Endodermal cell (in vitro differentiated cells): ENCODE data around the gene SYT17. TPM values are rescaled to one million over a fixed set of nuclear protein-coding genes. Genes with fewer than 3 reads are reported as not detected.
A peak's percentile ranks its signal among the peaks of the same experiment; 100 is the strongest.

Experiments
- DNase-seq: peaks from one replicate; pipeline ENCODE4 v3.0.0-alpha.2; 2017
- H3K27ac ChIP-seq: 2 replicates; pipeline ENCODE4 v1.5.1; 2013; ENCODE audit warnings: mild to moderate bottlenecking, low read depth, low read length, moderate library complexity
- H3K27me3 ChIP-seq: 2 replicates; pipeline ENCODE4 v1.6.1; 2013; ENCODE audit warnings: mild to moderate bottlenecking, low read length, moderate library complexity; ENCODE audit not compliant: insufficient read depth, control insufficient read depth, poor library complexity, severe bottlenecking
- H3K36me3 ChIP-seq: 2 replicates; pipeline ENCODE4 v1.7.0; 2013; ENCODE audit warnings: mild to moderate bottlenecking, low read length, moderate library complexity; ENCODE audit not compliant: control insufficient read depth, insufficient read depth
- H3K4me1 ChIP-seq: one replicate; pipeline ENCODE4 v1.7.0; 2013; ENCODE audit warnings: low read length; ENCODE audit not compliant: control insufficient read depth, insufficient read depth
- H3K4me3 ChIP-seq: 2 replicates; pipeline ENCODE4 v1.5.1; 2013; ENCODE audit warnings: mild to moderate bottlenecking, low read length, moderate library complexity
- H3K9ac ChIP-seq: 2 replicates; pipeline ENCODE4 v1.6.1; 2013; ENCODE audit warnings: mild to moderate bottlenecking, low read length, moderate library complexity; ENCODE audit not compliant: poor library complexity, severe bottlenecking; ENCODE audit errors: extremely low read depth
- H3K9me3 ChIP-seq: 2 replicates; pipeline ENCODE4 v1.6.1; 2013; ENCODE audit warnings: mild to moderate bottlenecking, low read length, moderate library complexity; ENCODE audit not compliant: control insufficient read depth
- H3K27ac Mint-ChIP-seq: 2 replicates; pipeline ENCODE4 v1.8.0; 2020; ENCODE audit warnings: mixed read lengths
- H3K27me3 Mint-ChIP-seq: 2 replicates; pipeline ENCODE4 v1.8.0; 2021; ENCODE audit warnings: mild to moderate bottlenecking, mixed read lengths; ENCODE audit not compliant: insufficient read depth
- H3K36me3 Mint-ChIP-seq: 2 replicates; pipeline ENCODE4 v1.8.0; 2020; ENCODE audit warnings: low read depth, mixed read lengths
- H3K4me1 Mint-ChIP-seq: 2 replicates; pipeline ENCODE4 v1.8.0; 2020; ENCODE audit warnings: mixed read lengths
- H3K4me3 Mint-ChIP-seq: 2 replicates; pipeline ENCODE4 v1.8.0; 2020; ENCODE audit warnings: mild to moderate bottlenecking, moderate library complexity, mixed read lengths
- H3K9me3 Mint-ChIP-seq: 2 replicates; pipeline ENCODE4 v1.8.0; 2020; ENCODE audit warnings: mild to moderate bottlenecking, mixed read lengths
- CTCF ChIP-seq: fragments of 200-600 bp; sonication (generic); conservative IDR thresholded peaks from 2 replicates; pipeline ENCODE4 v1.5.0; 2021; ENCODE audit warnings: antibody characterized with exemption, mild to moderate bottlenecking
- WGBS, 2 experiments: methylation state at CpG; one replicate each; pipeline versions ENCODE4 v1.1.5 to v1.1.7; 2013; ENCODE audit warnings: missing lambda C conversion rate in 2 of 2, mixed read lengths in 1 of 2; ENCODE audit not compliant: insufficient coverage in 1 of 2, insufficient read length in 1 of 2; 5-methylcytosine and 5-hydroxymethylcytosine counted together
- total RNA-seq, 2 donors: library from RNA; stranded (reverse); fragmentation: NEBNext Ultra II Directional in 1 of 2; extraction: Animal tissue kit (Norgen Biotek cat#: 25700) in 1 of 2; gene quantifications; 2 replicates in 1 of 2; 3 replicates in 1 of 2; pipeline ENCODE4 v1.2.1, GENCODE V29; 2021

Gene SYT17
- total RNA-seq, 2 donors from 2014 or later, result 11.2 to 11.5 TPM

DNA sequence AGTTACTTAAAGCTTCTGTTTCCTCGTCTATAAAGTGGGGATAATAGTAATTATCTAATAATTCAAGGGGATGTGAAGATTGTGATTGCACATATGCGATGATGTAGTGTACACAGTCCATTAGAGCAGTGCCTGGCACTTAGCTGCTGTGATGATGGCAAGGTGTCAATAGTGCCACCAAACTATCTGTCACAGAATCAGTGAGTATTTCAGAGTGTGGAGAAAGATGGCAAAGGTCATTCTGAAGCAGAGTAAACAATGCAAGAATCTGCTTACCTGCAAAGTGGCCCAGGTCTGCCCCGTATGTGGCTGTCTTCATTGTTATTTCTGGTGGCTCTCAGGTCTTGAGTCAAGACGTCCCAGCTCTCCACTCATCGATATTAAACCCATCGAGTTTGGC is 15.1 kb downstream of the SYT17 start:
- Histone ChIP-seq H3K27ac (no peak overlapping the region), H3K9me3 (peaks cover 7% of the 10 kb centered on the region), H3K27me3 (no peaks in the 10 kb centered on the region), H3K4me1 (no peaks in the 10 kb centered on the region), H3K4me3 (no peak overlapping the region), H3K9ac (no peak overlapping the region), H3K36me3 (peaks cover 74% of the 10 kb centered on the region)
- TF ChIP-seq CTCF, result no peak
- Mint-ChIP-seq H3K4me3 (no peak overlapping the region), H3K36me3 (peaks cover 34% of the 10 kb centered on the region), H3K27me3 (no peaks in the 10 kb centered on the region), H3K27ac (peak overlapping the region; percentile 22), H3K9me3 (peaks cover 10% of the 10 kb centered on the region), H3K4me1 (no peaks in the 10 kb centered on the region)
- DNase-seq, result no peak
- 96 to 100% methylated on average over 5 to 6 of the region's 6 CpGs for whole genome bisulfite sequencing, 2 experiments

DNA sequence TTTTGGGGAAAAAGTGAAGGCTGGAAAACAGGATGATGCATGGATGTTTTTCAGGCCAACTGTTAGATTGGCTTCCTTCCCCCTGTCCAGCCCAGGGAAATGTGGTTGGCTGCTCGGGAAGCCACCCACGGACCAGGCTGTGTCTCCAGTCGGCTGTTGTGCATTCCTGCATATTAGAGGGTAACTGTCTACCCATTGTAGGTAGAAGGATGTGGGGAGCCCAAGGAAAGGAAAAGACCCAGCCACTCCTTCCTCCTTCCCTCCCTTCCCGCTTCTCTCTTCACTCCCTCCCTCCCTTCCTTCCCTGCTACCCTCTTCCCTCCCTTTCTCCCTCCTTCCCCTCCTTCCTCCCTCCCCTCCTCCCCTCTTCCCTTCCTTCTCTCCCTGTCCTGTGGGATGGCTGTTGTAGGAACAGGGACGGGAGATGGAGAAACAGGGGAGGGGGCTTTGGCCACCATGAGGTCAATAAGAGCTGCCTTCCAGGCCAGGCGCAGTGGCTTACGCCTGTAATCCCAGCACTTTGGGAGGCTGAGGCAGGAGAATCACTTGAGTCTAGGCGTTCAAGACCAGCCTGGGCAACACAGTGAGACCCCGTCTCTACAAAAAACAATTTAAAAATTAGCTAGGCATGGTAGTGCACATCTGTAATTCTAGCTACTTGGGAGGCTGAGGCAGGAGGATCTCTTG is 16.9 kb downstream of the SYT17 start:
- TF ChIP-seq CTCF, result no peak
- H3K4me3 ChIP-seq, result no peak overlapping the region
- peaks cover 71% of the 10 kb centered on the region for H3K36me3 ChIP-seq
- DNase-seq, result peak; percentile 68
- Mint-ChIP-seq H3K4me1 (no peaks in the 10 kb centered on the region), H3K36me3 (peaks cover 36% of the 10 kb centered on the region), H3K27ac (no peak overlapping the region), H3K27me3 (no peaks in the 10 kb centered on the region), H3K9me3 (peaks cover 14% of the 10 kb centered on the region), H3K4me3 (no peak overlapping the region)
- 82 to 83% methylated on average over 6 to 9 of the region's 9 CpGs for WGBS, 2 experiments
- peaks cover 8% of the 10 kb centered on the region for H3K9me3 ChIP-seq
- no peaks in the 10 kb centered on the region for H3K4me1 ChIP-seq
- H3K27me3 ChIP-seq, result no peaks in the 10 kb centered on the region
- no peak overlapping the region for H3K27ac ChIP-seq
- no peak overlapping the region for H3K9ac ChIP-seq

DNA sequence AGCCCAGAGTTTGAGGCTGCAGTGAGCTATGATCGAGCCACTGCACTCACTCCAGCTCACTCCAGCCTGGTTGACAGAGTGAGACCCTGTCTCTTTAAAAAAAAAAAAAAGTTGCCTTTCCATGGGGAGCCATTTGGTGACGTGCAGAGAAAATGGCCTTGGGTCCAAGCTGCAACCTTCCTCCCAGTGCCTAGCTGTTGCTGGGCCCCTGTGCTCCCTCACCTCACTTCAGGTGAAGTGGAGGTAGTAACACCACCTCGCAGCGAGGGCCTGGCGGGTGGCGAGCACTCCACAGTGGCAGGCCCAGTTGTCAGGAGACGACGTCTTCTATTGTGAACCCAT is 17.4 kb downstream of the SYT17 start:
- peak overlapping the region; percentile 32 for H3K27ac Mint-ChIP-seq
- WGBS, 2 experiments, result 94 to 95% methylated on average over 8 of the region's 8 CpGs

More for the DNA sequence above, 17.4 kb downstream of the SYT17 start:
- H3K4me3 Mint-ChIP-seq, result no peak overlapping the region
- H3K4me1 Mint-ChIP-seq, result no peaks in the 10 kb centered on the region
- H3K9me3 ChIP-seq, result peaks cover 8% of the 10 kb centered on the region
- peaks cover 14% of the 10 kb centered on the region for H3K9me3 Mint-ChIP-seq
- H3K27me3 Mint-ChIP-seq, result no peaks in the 10 kb centered on the region
- no peak overlapping the region for H3K27ac ChIP-seq
- H3K27me3 ChIP-seq, result no peaks in the 10 kb centered on the region
- H3K4me1 ChIP-seq, result no peaks in the 10 kb centered on the region
- peaks cover 34% of the 10 kb centered on the region for H3K36me3 Mint-ChIP-seq
- DNase-seq, result no peak
- H3K4me3 ChIP-seq, result no peak overlapping the region
- no peak for TF ChIP-seq CTCF
- H3K9ac ChIP-seq, result no peak overlapping the region
- H3K36me3 ChIP-seq, result peaks cover 67% of the 10 kb centered on the region
